PFSK-1 (cell line): ENCODE data around the gene TRUB2.

ENCODE experiments used
- FOXP2 ChIP-seq: optimal IDR thresholded peaks from 2 replicates; pipeline ENCODE3; 2011; ENCODE audit warnings: borderline replicate concordance, control low read depth, inconsistent platforms; ENCODE audit not compliant: insufficient read depth; ENCODE audit errors: extremely low read length, extremely low read depth
- POLR2AphosphoS5 ChIP-seq: IDR thresholded peaks from 2 replicates; pipeline ENCODE4 v1.6.1; 2012; ENCODE audit warnings: low read depth, mild to moderate bottlenecking, control low read depth, low read length, moderate library complexity
- REST ChIP-seq, 2 experiments: IDR thresholded peaks; 2 replicates each; pipeline versions ENCODE4 v1.6.1 to v1.8.0; 2011 to 2012; ENCODE audit warnings: low read depth in 2 of 2, low read length in 2 of 2, control low read depth in 1 of 2, inconsistent platforms in 1 of 2, mild to moderate bottlenecking in 1 of 2, moderate library complexity in 1 of 2; ENCODE audit not compliant: insufficient read depth in 1 of 2
- SIN3A ChIP-seq: IDR thresholded peaks from 2 replicates; pipeline ENCODE4 v1.6.1; 2012; ENCODE audit warnings: mild to moderate bottlenecking, low read length, moderate library complexity, borderline replicate concordance; ENCODE audit not compliant: insufficient read depth
- TAF1 ChIP-seq: IDR thresholded peaks from 2 replicates; pipeline ENCODE4 v1.6.1; 2012; ENCODE audit warnings: low read length, control low read depth, borderline replicate concordance; ENCODE audit not compliant: insufficient read depth

The TRUB2 gene

GRCh38 chr9:128358861-128359260, 36.6 kb upstream of the TRUB2 start:
- TF ChIP-seq SIN3A (no peak), TAF1 (no peak)

- TF ChIP-seq FOXP2 (no peak), TAF1 (no peak), REST (IDR thresholded peaks at IDR 0.05; ENCODE audit: insufficient read depth in 1 of 2, low read depth in 2 of 2, low read length in 2 of 2) (no peak), SIN3A (no peak), POLR2AphosphoS5 (no peak)
These were observed 35.8 kb upstream of the TRUB2 start for GRCh38 chr9:128358090-128358489.

- no peak for TF ChIP-seq REST (IDR thresholded peaks at IDR 0.05; ENCODE audit: insufficient read depth in 1 of 2, low read depth in 2 of 2, low read length in 2 of 2)
- no peak for TF ChIP-seq FOXP2
- TF ChIP-seq SIN3A, result no peak
- TF ChIP-seq TAF1, result no peak
- no peak for TF ChIP-seq POLR2AphosphoS5
These were observed 33.2 kb upstream of the TRUB2 start for GRCh38 chr9:128355451-128355850.

GRCh38 chr9:128349772-128350171, 27.5 kb upstream of the TRUB2 start:
- TF ChIP-seq POLR2AphosphoS5 (no peak), FOXP2 (no peak), REST (IDR thresholded peaks at IDR 0.05; ENCODE audit: insufficient read depth in 1 of 2, low read depth in 2 of 2, low read length in 2 of 2) (no peak), TAF1 (no peak), SIN3A (no peak)

- TF ChIP-seq REST (IDR thresholded peaks at IDR 0.05; ENCODE audit: insufficient read depth in 1 of 2, low read depth in 2 of 2, low read length in 2 of 2) (no peak), SIN3A (no peak), FOXP2 (no peak), TAF1 (no peak)
These were observed 26.9 kb upstream of the TRUB2 start for GRCh38 chr9:128349125-128349524.
